Stimulated activated CD4-positive, alpha-beta T cell treated with anti-CD3 and anti-CD28 coated beads, TNF-alpha, amount 100 ng/mL, for 24 hours (primary cell): ENCODE results near the gene RASAL3.
A peak's percentile ranks its signal among the peaks of the same experiment; 100 is the strongest.

ENCODE experiments used
- DNase-seq, 3 experiments: peaks; one replicate each; pipeline ENCODE4 v3.0.0-alpha.2; 2020; ENCODE audit warnings: low read depth in 3 of 3

Gene RASAL3

DNA sequence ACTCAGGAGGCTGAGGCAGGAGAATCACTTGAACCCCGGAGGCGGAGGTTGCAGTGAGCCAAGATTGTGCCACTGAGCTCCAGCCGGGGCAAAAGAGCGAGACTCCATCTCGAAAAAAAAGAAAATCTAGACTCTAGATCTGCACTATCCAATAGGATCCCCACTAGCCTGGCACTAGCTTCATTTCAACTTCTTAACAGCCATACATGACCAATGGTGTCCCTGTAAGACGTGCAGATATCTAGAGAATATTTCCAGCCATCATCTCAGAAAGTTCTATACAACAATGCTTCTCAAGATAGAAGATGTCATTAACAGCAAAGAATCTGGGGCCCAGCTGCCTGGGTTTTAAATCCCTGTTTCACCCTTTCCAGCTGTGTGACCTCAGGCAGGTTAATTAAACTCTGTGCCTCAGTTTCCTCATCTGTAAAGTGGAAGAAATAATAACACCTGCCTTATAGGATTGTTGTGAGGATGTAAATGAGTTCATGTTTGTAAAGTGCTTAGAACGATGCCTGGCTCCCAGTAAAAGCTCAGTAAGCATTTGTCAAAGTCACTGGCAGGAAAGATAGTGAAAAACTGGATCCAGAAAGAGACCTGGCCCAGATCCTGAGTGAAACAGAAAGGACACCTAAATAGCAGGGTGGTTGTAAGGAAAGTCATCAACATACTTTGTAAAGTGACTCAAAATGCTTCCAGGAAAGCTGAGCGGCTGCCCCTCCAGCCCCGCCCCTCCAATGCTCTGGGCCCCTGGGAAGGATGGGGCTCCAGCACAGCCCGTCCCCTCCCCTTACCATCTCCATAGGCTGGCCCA lies 28.1 kb downstream of the RASAL3 start:
- DNase-seq, result no peak

- no peak for DNase-seq
Measured at GRCh38 chr19:15433519-15434069, 30.8 kb downstream of the RASAL3 start.

GRCh38 chr19:15432629-15433518 lies 31.5 kb downstream of the RASAL3 start:
- peak; percentile 84 to 93 (median 85) for DNase-seq

DNA sequence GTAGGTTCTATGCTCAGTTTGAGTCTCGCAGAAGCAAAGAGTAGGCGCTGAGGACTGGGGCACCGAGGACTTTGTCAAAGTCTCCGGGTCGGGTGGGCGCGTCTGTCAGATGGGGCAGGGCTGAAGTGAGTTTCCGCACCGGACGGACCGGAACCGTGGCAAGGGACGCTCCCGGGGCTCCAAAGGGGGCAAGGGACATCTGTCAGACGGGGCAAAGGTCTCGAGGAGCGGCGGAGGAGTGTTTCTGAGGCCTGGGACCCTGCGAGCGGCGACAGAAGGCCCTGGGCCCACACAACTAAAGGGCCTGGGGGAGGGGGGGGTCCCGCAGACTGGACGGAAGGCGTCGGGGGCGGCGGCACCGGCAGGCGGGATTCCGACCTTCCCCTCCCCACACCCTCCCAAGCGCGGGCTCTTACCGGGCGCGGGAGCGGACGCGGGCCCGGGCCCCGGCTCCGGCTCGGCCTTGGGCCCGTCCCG lies 32.3 kb downstream of the RASAL3 start:
- peak in 1 of 3 experiments; percentile 39 for DNase-seq

GRCh38 chr19:15431396-15432017 lies 32.8 kb downstream of the RASAL3 start:
- no peak for DNase-seq

GRCh38 chr19:15430526-15431120 lies 33.7 kb downstream of the RASAL3 start:
- no peak for DNase-seq

GRCh38 chr19:15429825-15430467 lies 34.4 kb downstream of the RASAL3 start:
- no peak for DNase-seq

GRCh38 chr19:15428956-15429824 lies 35.2 kb downstream of the RASAL3 start:
- DNase-seq, result no peak

DNA sequence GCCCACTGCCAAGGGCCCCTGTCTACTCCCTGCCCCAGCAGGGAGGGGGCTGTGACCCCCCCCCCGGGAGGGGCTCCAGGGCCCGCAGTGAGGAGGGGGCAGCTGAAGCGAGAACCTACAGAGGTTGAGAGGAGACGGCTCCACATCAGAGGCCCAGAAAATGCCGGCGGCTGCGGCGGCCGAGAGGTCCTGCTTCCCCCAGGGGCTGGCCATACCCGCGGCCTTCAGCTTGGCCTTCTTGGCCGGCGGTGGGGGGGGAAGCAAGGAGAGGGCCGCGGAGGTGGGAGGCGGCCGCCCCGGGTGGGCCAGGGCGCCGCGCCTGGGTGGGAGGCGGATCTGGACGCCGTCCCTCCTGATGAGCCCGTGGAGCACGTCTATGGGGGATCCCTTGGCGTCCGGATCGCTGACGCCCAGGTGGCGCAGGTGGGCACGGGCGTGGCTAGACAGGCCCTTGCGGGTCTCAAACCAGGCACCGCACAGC lies 36.3 kb downstream of the RASAL3 start:
- DNase-seq, result no peak

DNA sequence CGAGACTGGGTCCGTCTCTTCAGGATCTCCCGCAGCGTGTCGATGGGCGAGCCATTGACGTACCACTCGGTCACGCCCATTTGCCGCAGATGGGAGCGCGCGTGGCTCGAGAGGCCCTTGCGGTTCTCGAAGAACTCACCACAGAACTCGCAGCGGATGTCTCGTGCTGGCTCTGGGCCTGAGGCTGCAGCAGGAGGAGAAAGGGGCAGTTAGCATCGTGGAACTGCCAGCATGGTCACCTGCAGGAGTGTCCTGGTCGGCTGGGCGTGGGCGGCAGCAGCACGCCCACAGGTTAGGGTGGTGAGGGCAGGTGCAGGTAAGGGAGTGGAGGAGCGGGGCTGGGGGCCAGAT lies 37.0 kb downstream of the RASAL3 start:
- DNase-seq, result no peak

DNA sequence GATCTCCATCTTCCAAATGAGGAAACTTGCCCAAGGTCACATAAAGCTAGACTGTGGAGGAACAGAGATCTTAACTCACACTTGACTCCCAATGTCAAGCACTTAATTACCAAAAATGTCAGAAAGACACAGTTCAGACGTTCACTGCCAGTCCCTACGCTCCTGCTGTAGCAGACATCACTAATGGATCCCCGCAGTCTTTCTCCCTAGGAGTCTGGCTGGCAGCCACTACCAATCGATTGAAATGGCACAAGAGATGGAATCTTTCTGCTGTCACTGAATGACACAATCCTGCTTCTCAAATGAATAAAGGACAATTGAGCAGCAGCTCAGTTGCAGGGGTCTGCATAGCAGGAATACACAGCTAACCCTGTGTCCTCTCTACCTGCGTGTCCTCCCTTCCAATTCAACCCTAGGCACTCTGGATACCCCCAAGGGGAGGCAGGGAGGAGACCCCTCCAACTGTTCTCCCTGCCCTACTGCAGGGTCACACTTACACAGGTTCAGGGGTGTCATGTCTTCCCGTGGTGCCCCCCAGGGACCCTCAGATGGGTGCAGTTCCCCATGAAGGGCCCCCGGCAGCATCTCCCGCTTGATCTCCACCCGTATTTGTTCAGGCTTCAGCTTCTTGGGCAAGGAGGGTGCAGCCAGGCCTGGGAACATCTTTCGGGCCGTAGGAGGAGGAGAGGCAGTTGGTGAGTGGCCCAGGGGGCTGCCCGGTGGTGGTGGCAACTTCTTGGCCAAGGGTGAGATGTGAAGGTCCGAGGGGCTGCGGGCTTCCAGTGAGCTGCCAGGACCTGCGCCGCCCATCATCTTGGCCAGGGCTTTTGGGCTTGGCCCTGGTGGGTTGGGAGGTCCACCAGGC lies 37.6 kb downstream of the RASAL3 start:
- DNase-seq, result no peak

DNA sequence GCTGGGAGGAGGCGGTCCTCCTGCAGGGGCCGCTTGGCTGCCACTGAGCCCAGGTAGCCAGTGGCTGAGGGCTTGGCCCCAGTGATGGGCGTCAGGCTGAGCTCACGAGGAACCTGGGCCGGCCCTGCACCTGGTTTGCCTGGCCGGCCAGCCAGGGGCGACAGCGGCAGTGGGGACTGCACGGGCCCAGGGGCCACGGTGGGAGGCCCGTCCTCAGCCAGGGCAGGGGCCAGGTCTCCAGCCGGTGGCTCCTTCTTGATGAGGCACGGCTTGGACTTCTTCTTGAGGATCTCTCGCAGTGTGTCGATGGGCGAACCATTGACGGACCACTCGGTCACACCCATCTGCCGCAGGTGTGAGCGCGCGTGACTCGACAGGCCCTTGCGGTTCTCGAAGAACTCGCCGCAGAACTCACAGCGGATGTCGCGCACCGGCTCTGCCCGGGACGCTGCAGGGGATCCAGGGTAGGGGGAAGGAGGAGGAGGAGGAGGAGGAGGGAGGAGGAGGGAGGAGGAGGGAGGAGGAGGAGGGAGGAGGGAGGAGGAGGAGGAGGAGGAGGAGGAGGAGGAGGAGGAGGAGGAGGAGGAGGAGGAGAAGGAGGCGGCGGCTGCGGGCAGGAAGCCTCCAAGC lies 38.9 kb downstream of the RASAL3 start:
- DNase-seq, result no peak

- DNase-seq, result no peak
Measured at GRCh38 chr19:15424692-15425272, 39.6 kb downstream of the RASAL3 start.

GRCh38 chr19:15424121-15424520 lies 40.2 kb downstream of the RASAL3 start:
- no peak for DNase-seq

- DNase-seq, result no peak
Measured at GRCh38 chr19:15423130-15423529, 41.2 kb downstream of the RASAL3 start.

DNA sequence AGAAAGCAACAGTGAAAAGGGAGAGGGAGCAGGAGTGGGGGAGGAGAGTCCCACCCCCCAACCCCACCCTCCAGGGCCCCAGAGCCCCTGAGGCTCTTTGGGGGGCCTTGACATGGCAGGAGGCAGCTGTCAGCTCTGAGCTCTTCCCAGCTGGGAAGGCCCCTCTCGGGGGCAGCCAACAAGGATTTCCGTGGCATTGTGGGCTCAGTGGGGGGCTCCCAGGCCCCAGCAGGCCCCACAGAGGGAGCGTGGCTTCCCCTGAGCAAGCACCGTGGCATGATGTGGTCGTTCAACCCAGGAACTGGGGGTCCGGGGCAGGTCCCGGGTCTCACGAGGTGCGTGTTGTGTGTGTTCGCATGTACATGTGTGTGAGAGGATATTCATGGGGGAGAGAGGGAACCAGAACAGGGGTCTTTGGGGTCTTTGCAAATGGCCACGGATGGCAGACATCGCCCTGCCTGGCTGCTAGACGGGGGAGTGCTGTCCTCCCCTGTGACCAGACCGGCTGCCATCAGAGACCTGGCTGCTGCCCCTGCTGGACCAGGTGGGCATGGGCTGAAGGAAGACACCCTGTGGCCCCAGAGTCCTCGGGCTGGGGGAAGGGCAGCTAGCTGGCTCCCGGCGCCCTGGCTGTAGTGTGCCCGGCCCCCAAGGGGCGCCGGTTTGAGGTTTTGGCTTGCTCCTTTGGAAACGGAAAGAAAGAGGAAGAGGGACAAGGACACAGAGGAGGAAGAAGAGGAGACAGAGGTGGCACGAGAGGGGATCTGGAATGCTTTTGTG lies 41.9 kb downstream of the RASAL3 start:
- DNase-seq, result no peak

DNA sequence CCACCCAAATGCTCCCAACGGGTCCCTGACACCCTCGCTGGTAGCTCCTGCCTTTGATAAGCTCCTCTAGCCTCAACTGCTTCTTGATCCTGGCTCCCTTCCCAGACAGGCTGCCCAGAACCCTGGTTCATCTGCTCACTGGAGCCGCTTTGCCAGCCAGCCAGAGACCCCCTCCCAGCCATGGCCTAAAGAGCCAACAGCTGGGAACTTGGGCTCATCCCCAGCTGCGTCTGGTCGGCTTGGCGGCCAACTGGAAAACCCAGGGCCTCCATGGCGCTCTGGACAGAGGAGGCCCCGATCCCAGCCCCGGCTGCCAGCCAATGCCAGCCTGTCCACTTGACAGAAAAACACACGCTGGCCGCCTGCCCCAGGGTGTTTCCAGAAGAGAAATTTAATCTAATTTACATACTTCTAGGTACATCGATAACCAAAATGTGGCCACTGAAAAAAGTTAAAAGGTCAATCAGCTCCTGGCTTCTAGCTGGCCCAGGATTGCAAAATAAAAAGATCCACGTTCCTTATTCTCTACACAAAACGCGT lies 42.6 kb downstream of the RASAL3 start:
- no peak for DNase-seq
